ENCODE measurements around the gene ACLY.

The ACLY gene

DNA sequence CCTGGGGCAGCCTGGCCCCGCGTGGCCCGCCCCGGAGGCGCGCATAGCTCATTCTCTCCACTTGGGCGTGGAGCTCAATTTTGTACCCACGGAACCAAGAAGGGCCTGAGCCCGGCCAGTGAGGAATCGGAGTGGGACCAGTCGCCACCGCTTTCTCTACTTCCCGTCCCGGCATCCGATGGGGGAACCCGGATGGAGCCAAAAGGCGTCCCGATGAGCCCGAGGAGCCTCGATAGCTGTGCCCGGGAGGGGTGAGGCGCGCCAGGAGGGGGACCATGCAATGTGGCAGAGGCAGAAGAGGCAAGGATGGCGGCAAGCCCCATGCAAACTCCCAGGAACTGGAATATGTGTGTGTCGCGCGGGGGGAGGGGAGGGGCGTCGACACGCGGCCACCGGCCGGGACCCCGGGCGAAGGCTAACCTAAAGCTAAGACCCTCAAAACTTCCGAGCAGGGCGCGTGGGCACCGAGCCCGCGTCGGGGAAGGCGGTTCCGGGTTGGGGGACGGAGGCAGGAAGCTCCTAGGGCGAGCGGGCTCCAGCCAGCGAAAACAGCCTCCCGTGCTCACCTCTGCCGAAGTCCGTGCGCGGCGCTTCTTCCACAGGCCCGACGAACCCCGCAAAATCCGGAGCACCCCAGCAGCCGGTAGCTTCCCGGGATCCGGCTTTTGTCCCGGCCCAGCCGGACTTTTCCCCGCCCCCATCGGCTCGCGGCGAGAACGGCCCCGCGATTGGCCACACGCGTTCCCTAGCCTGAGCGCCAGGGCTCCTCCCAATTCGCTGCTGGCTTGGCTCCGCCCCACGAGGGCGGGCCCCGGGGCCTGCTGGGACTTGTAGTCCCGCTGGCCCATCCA, at the start of gene ACLY:
TSS of gene ACLY (minus strand) at position 638 of the 851 bp plus-strand sequence. CDS start 5,078 bp downstream, outside the sequence.
- DNase-seq (ENCODE audit: low read depth in 2 of 2) = peak; percentile 89 to 93

DNA sequence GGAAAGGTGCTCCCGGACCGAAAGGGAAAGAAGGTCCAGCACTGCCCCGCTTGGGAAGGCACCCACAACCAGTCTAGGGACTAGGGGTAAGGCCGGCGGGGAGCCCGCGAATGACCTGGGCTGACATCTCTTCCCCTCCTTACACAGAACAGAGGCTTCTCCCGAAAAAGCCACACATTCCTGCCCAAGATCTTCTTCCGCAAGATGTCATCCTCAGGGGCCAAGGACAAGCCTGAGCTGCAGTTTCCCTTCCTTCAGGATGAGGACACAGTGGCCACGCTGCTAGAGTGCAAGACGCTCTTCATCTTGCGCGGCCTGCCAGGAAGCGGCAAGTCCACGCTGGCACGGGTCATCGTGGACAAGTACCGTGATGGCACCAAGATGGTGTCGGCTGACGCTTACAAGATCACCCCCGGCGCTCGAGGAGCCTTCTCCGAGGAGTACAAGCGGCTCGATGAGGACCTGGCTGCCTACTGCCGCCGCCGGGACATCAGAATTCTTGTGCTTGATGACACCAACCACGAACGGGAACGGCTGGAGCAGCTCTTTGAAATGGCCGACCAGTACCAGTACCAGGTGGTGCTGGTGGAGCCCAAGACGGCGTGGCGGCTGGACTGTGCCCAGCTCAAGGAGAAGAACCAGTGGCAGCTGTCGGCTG, 49.3 kb upstream of the ACLY start:
- no peak for DNase-seq (ENCODE audit: low read depth in 2 of 2)

GRCh38 chr17:41967141-41967920, 48.6 kb upstream of the ACLY start:
- DNase-seq (ENCODE audit: low read depth in 2 of 2) = no peak

DNA sequence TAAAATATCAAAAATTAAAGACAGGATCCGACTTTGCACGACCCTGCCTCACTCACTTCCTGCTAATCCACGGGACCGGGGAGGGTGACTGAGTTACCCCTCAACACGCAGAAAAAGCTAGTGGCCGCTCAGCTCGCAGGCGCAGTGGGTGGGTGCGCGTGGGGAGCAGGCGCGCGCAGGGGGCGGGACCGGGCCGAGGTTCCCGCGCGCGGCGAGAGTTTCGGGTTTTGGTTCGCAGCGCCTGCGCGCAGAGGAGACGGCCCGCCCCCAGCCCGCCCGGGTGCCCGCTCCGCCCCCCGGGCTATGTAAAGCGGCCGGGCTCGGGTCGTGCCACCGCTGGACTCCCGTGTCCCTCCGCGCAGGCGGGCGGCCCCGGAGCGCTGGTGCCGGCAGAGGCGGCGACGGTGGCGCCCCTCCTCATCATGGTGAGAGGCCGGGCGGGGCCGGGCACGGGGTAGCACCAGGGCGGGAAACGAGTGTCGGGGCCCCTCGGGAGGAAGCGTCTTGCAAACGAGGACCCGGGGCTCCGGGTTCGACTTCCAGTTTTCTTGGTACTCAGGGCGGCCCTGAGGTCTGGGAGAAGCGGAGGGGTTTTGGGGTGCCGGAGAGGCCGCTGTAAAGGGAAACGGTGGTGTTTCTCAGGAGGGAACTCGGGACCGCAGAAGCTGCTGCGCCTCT, 47.9 kb upstream of the ACLY start, which contains the start of gene CNP:
TSS of gene CNP (plus strand) at position 333 of the 678 bp plus-strand sequence. CDS start at position 423, 90 bp downstream.
- peak; percentile 70 to 78 for DNase-seq (ENCODE audit: low read depth in 2 of 2)

DNA sequence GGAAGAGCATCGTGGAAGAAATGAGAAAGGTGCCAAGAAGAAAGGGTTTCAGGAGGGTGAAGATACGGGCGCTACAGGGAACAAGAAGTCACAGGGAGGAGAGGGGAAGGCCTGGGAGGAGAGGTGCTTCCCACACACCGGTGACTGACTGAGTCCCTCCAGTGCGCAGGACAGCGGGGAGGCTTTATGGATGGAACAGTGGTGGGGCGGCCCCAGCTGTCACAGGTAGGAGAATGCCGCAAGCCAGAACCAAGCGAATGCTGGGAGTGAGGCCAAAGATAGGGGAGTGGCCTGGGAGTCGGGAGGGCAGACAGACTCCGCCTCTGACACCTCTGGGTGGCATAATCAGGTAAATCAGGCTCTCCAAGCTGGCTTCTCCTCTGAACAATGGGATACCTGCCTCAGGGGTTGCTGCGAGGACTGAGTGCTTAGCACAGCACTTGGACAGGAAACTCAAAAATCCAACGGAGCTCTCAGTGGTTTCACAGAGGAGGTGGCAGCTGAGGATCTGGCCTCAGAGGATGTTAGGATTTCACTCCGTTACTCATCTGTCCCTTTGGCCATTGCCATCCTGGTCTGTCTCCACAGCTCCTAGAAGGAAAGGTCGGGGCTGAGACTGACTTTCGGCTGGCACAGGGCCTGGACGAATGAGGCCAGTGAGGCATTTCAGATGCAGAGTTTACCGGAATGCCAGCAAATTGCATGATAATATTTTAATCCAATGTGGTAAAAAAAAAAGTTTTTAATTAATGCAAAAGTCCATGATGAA, 47.1 kb upstream of the ACLY start:
- DNase-seq (ENCODE audit: low read depth in 2 of 2) = no peak

DNA sequence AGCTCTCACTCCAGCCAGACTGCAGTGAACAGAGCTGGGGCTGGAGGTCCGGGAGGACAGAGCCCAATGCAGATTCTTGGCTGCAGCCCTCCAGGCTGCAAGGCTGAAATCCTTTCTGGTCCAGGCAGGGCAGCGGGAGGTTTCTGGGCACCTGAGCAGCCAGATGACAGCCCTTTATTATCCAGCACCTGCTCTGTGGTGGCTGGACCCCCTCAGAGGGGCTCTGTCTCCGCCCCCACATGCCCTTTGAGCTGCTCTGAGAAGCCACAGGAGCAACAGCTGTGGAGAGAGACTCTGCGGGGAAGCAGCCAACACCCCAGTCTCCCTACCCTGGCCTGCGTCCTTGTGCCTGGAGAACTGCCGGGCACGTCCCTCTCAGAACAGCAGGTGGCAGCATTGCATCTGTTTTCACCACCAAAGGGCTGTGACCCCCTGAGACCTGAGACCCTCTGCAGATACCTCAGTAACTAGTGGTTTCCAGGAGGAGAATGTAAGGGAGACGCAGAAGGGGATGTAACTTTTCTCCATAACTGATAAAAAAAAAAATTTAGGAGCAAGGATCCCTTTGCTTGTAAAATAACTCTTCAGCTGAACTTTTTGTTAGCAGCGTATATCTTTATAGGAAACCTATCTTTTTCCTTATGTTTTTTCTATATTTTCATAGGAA, 44.1 kb upstream of the ACLY start:
- no peak for DNase-seq (ENCODE audit: low read depth in 2 of 2)

DNA sequence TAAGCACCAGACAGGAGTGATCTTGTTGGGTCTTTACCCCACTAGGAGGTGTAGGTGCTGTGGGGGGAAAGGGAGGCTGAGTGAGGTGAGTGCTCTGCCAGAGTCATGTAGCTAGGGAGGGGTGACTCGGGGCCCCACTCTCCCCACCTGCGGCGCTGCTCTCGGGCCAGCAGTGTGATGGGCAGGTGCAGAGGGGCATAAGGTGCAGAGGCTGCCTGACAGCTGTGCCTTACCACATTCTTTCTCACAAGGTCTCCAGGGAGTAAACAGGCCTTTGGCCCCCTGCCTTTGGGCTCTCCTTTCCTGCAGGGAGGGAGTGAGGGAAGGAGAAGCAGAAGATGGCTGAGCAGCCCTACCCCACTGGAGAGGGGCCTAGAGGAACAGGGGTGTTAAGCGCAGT, 43.4 kb upstream of the ACLY start:
- DNase-seq (ENCODE audit: low read depth in 2 of 2) = no peak

GRCh38 chr17:41959336-41960095, 40.8 kb upstream of the ACLY start:
- no peak for DNase-seq (ENCODE audit: low read depth in 2 of 2)

DNA sequence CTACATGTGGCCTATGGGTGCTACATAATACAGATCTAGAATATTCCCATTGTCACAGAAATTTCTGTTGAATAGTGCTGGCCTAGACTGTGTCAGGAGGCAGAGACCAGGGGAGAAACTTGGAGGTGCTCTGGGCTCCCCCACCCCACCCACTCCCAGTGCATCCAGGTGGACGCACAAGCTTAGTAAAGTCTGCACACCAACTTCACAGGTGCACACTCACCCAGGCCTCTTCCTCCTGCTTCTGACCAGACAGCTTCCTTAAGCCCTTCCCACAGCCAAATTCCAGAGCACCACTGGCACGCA, 40.2 kb upstream of the ACLY start:
- DNase-seq (ENCODE audit: low read depth in 2 of 2) = no peak

DNA sequence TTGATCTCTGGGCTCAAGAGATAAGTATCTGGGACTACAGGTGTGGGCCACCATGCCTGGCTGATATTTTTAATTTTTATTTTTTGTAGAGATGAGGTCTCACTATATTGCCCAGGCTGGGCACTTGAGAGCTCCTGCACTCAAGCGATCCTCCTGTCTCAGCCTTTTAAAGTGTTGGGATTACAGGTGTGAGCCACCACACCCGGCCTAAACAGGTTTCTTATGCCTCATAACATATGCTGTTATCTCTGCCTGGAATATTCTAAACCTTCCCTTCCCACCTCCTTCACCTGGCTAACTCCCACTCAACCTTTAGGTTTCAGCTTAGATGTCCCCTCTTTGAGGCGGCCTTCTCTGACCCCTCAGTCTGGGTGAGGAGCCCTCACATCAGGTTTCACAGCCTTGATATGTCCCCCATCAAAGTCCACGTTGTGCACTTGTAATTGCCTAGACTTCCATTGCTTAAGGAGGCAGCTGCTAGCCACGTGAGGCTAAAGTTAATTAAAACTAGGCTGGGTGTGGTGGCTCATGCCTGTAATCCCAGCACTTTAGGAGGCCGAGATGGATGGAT, 39.2 kb upstream of the ACLY start:
- DNase-seq (ENCODE audit: low read depth in 2 of 2) = no peak

GRCh38 chr17:41957031-41957868, 38.5 kb upstream of the ACLY start:
- DNase-seq (ENCODE audit: low read depth in 2 of 2) = no peak

- no peak for DNase-seq (ENCODE audit: low read depth in 2 of 2)
Measured at GRCh38 chr17:41956522-41956921, 37.8 kb upstream of the ACLY start.

DNA sequence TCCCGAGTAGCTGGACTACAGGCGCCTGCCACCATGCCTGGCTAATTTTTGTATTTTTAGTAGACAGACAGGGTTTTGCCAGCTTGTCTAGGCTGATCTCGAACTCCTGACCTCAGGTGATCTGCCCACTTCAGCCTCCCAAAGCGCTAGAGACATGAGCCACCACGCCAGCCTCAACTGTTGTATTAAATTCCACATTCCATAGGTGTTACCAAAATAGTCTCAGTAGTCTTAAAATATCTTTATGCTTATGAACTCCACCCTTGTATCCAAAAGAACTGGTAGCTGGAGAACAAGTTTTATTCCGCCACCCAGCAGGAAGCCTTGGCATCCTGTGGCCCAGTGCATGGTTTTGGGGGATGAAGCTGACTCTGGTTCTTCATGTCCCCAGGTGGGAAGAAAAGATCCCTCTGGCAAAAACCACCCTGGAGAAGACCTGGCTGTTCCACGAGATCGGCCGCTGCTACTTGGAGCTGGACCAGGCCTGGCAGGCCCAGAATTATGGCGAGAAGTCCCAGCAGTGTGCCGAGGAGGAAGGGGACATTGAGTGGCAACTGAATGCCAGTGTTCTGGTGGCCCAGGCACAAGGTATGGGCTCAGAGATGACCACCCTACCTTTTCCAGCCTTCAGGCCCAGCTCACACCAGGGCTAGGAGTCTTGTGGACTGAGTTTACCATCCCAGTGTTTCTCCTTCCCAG, 30.2 kb upstream of the ACLY start:
- DNase-seq (ENCODE audit: low read depth in 2 of 2) = no peak

DNA sequence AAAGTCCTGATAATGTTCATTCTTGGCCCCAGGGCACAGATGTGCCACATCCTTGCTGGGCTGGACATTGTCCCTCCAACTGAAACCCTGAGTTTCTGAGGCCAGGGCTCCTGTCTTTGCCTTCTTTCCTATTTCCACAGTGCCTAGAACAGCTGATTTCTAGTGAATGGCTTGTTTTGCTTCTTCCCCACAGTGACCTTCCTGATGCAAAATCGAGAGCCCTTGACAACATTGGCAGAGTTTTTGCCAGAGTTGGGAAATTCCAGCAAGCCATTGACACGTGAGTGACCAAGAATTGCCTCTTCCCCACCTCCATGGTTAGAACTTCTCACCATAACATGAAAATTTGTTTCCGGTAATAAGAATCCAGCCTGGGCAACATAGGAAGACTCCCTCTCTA, 26.2 kb upstream of the ACLY start:
- no peak for DNase-seq (ENCODE audit: low read depth in 2 of 2)

DNA sequence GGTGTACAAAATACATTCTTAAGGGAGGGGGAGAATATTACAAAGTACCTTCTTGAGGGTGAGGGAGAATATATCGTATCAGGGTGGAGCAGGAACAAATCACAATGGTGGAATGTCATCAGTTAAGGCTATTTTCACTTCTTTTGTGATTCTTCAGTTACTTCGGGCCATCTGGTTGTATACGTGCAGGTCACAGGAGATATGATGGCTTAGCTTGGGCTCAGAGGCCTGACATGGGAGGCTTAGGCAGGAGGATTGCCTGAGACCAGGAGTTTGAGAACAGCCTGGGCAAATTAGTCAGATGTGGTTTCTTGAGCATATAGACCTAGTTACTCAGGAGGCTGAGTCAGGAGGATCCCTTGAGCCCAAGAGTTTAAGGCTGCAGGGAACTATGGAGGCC, 24.7 kb upstream of the ACLY start:
- DNase-seq (ENCODE audit: low read depth in 2 of 2) = no peak

DNA sequence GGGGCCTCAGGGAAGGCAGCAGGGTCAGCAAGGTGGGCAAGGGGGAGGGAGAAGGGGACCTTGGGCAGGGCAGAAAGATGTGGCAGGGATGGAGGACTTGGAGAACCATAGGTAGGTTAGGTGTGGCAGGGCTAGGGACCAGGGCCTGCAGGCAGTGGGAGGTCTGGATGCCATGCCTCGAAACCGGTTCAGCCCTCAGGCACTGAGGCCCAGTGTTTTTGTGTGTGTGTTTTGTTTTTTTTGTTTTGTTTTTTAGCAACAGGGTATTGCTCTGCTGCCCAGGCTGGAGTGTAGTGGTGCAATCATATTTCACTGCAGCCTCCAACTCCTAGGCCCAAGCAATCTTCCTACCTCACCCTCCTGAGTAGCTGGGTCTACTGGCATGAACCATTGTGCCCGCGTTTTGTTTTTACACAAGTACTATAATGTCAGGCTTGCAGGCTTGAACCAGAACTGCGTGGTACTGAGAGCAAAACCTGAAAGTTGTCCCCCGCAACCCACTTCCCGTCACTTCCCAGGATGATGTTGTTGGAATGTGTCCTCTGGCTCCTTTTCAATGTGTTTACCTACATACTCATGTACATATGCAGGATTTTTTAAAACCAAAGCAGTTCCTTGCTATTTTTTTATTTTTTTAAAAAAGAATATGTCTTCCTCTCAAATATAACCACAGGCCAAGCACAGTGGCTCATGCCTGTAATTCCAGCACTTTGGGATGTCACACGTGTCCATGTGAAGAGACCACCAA, 24.0 kb upstream of the ACLY start:
- DNase-seq (ENCODE audit: low read depth in 2 of 2) = no peak

GRCh38 chr17:41941168-41941567, 22.4 kb upstream of the ACLY start:
- no peak for DNase-seq (ENCODE audit: low read depth in 2 of 2)
